Measurements from ENCODE around the gene NR1D2. TPM values are rescaled to one million over a fixed set of nuclear protein-coding genes. Genes with fewer than 3 reads are reported as not detected.

NR1D2 gene
- total RNA-seq, 1 donor from 2014 or later, result 34.0 TPM

DNA sequence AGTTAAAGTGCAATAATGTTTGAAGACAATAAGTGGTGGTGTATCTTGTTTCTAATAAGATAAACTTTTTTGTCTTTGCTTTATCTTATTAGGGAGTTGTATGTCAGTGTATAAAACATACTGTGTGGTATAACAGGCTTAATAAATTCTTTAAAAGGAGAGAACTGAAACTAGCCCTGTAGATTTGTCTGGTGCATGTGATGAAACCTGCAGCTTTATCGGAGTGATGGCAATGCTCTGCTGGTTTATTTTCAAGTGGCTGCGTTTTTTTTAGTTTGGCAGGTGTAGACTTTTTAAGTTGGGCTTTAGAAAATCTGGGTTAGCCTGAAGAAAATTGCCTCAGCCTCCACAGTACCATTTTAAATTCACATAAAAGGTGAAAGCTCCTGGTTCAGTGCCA is 25.5 kb upstream of the NR1D2 start:
- FAIRE-seq, result no peak
- TF ChIP-seq, protein P1, sequence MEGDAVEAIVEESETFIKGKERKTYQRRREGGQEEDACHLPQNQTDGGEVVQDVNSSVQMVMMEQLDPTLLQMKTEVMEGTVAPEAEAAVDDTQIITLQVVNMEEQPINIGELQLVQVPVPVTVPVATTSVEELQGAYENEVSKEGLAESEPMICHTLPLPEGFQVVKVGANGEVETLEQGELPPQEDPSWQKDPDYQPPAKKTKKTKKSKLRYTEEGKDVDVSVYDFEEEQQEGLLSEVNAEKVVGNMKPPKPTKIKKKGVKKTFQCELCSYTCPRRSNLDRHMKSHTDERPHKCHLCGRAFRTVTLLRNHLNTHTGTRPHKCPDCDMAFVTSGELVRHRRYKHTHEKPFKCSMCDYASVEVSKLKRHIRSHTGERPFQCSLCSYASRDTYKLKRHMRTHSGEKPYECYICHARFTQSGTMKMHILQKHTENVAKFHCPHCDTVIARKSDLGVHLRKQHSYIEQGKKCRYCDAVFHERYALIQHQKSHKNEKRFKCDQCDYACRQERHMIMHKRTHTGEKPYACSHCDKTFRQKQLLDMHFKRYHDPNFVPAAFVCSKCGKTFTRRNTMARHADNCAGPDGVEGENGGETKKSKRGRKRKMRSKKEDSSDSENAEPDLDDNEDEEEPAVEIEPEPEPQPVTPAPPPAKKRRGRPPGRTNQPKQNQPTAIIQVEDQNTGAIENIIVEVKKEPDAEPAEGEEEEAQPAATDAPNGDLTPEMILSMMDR (IDR thresholded peaks at IDR 0.05; ENCODE audit: insufficient read depth, low read length, severe bottlenecking), result no peak
- H3K4me3 ChIP-seq (ENCODE audit: low read depth, low read length), result no peak overlapping the region
- no peaks in the 10 kb centered on the region for H3K27me3 ChIP-seq (ENCODE audit: control insufficient read depth, insufficient read depth, low read length)
- H3K36me3 ChIP-seq (ENCODE audit: control insufficient read depth, insufficient read depth, low read length), result peaks cover 7% of the 10 kb centered on the region
- DNase-seq (ENCODE audit: low read depth), result no peak

DNA sequence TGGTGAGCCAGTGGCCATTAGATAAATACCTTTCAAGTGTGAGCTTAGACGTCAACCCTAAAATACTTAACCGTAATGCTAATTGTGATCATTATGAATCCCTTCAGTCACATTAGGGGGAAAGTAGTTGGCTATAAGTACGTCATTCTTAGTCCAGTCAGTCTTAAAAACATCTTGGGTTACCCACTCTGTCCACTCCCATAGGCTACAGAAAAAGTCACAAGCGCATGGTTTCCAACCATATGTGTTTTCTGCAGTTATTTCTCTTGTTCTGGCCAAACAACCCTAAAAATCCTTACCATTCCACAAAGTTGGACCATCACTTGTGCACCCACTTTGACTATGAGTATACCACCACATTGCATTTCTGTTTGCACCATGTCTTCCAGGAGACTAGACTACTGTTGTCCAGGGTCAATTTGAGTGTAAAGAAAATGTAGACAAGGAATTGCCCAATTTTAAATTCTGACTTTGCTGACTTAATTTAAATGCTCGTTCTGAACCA is 24.9 kb upstream of the NR1D2 start:
- no peak for FAIRE-seq
- Histone ChIP-seq H3K4me3 (ENCODE audit: low read depth, low read length) (no peak overlapping the region), H3K27me3 (ENCODE audit: control insufficient read depth, insufficient read depth, low read length) (no peaks in the 10 kb centered on the region)

DNA sequence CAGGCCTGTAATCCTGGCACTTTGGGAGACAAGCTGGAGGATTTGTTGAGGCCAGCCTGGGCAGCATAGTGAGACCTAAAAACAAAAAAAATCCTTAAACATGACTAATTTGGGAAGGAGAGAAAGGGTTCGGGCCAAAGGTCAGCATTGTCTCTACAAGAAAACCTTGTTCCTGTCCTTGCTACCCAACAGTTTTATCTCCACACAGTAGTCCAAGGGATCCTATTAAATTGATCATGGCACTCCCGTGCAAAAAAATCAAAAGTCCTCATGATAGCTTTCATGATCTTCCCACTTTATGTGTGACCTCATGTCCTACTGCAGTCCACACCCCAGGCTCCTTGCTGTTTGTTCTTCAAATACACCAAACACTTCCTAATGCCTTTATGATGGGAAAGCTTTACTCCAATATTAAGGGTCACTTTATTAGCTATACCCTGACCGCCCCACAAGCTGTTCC is 24.0 kb upstream of the NR1D2 start:
- Histone ChIP-seq H3K27me3 (ENCODE audit: control insufficient read depth, insufficient read depth, low read length) (no peaks in the 10 kb centered on the region), H3K36me3 (ENCODE audit: control insufficient read depth, insufficient read depth, low read length) (peaks cover 7% of the 10 kb centered on the region), H3K4me3 (ENCODE audit: low read depth, low read length) (no peak overlapping the region)
- FAIRE-seq, result no peak
- DNase-seq (ENCODE audit: low read depth), result no peak
- TF ChIP-seq, protein P1 (IDR thresholded peaks at IDR 0.05; ENCODE audit: insufficient read depth, low read length, severe bottlenecking), result no peak

More for the DNA sequence above, 24.9 kb upstream of the NR1D2 start:
- H3K36me3 ChIP-seq (ENCODE audit: control insufficient read depth, insufficient read depth, low read length), result peaks cover 7% of the 10 kb centered on the region
- DNase-seq (ENCODE audit: low read depth), result no peak
- TF ChIP-seq, protein P1 (IDR thresholded peaks at IDR 0.05; ENCODE audit: insufficient read depth, low read length, severe bottlenecking), result no peak

DNA sequence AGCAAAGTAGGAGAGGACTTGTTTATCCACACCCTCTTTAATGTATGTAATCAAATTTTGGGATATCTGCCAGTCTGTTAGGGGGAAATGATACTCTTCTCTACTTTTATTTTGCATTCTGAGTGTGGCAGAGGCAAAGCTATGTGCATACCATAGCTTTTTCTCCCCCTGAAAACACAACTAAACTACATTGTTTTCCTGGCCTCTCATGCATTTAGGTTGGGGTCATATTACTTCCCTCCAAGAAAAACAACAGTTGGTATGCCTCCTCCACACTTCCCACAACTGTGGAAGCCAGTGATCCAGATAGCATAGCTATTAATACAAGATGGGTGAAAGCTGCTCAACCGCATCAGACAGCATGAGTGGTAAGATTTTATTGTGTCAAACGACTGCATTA is 21.3 kb upstream of the NR1D2 start:
- TF ChIP-seq, protein P1 (IDR thresholded peaks at IDR 0.05; ENCODE audit: insufficient read depth, low read length, severe bottlenecking), result no peak
- no peak for DNase-seq (ENCODE audit: low read depth)
- Histone ChIP-seq H3K36me3 (ENCODE audit: control insufficient read depth, insufficient read depth, low read length) (no peaks in the 10 kb centered on the region), H3K4me3 (ENCODE audit: low read depth, low read length) (no peak overlapping the region), H3K27me3 (ENCODE audit: control insufficient read depth, insufficient read depth, low read length) (no peaks in the 10 kb centered on the region)
- no peak for FAIRE-seq

DNA sequence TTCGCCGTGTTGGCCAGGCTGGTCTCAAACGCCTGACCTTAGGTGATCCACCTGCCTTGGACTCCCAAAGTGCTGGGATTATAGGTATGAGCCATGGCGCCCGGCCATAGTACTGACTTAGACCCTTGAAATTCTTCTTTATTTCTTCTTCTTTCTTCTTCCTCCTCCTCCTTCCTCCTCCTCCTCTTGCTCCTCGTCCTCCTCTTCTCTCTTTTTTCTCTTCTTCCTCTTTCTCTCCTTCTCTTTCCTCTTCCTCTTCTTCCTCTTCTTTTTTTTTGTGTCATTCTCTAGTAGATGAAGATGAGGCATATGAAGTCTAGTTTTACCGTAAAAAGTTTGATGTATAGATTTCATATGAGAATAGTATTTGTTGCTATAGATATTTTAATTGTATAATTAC is 18.8 kb upstream of the NR1D2 start:
- no peaks in the 10 kb centered on the region for H3K36me3 ChIP-seq (ENCODE audit: control insufficient read depth, insufficient read depth, low read length)
- H3K27me3 ChIP-seq (ENCODE audit: control insufficient read depth, insufficient read depth, low read length), result no peaks in the 10 kb centered on the region
- TF ChIP-seq, protein P1 (IDR thresholded peaks at IDR 0.05; ENCODE audit: insufficient read depth, low read length, severe bottlenecking), result no peak
- H3K4me3 ChIP-seq (ENCODE audit: low read depth, low read length), result no peak overlapping the region
- no peak for FAIRE-seq
- DNase-seq (ENCODE audit: low read depth), result no peak

DNA sequence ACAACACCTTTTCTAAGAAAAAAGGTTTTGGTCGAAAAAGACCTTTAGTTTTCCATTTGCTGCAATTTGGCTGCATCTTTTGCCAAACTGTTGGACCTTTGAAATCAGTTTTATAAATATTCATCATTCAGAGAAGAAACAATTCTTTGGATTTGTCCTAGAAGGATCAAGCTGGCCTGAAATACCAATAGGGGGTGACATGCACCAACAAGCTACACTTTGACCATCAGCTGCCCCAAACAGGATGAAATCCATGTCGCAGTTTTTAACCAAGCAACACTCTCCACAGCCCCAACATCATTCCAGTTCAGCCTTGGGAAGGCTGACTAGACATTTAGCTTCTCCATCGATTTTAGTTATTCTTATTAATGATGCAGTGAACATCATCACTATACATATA is 18.4 kb upstream of the NR1D2 start:
- H3K4me3 ChIP-seq (ENCODE audit: low read depth, low read length), result no peak overlapping the region
- TF ChIP-seq, protein P1 (IDR thresholded peaks at IDR 0.05; ENCODE audit: insufficient read depth, low read length, severe bottlenecking), result no peak
- no peaks in the 10 kb centered on the region for H3K36me3 ChIP-seq (ENCODE audit: control insufficient read depth, insufficient read depth, low read length)
- FAIRE-seq (no peak), DNase-seq (ENCODE audit: low read depth) (no peak)
- no peaks in the 10 kb centered on the region for H3K27me3 ChIP-seq (ENCODE audit: control insufficient read depth, insufficient read depth, low read length)

All from bronchial epithelial cell (primary cell).